ENCODE results near the gene CMSS1.

- TF ChIP-seq CTCF (conservative IDR thresholded peaks at IDR 0.05) (no peak), ZFX (IDR thresholded peaks at IDR 0.05) (no peak)
These were observed 179.6 kb downstream of the CMSS1 start for GRCh38 chr3:99997293-99997692.

Data from C4-2B (cell line).